Suprapubic skin (tissue), 4 donors: ENCODE measurements around the gene MPHOSPH6. TPM values are rescaled to one million over a fixed set of nuclear protein-coding genes. Genes with fewer than 3 reads are reported as not detected.
"Not testable (repeated sequence)": the region's sequence is repeated elsewhere in the genome, so short reads cannot be mapped to it uniquely, and the experiment has no call there.

Experiments
- DNase-seq, 2 donors: peaks; one replicate each; pipeline ENCODE4 v3.0.0-alpha.2; 2019; ENCODE audit warnings: low spot score in 2 of 2
- H3K27ac ChIP-seq: fragments of 200-600 bp; sonication (generic); one replicate; pipeline ENCODE4 v1.5.1; 2019
- H3K27me3 ChIP-seq: fragments of 200-600 bp; sonication (generic); one replicate; pipeline ENCODE4 v1.5.1; 2019
- H3K36me3 ChIP-seq: fragments of 200-600 bp; sonication (generic); one replicate; pipeline ENCODE4 v1.5.1; 2019
- H3K4me1 ChIP-seq: fragments of 200-600 bp; sonication (generic); one replicate; pipeline ENCODE4 v1.5.1; 2019
- H3K4me3 ChIP-seq: fragments of 200-600 bp; sonication (generic); one replicate; pipeline ENCODE4 v1.5.1; 2019; ENCODE audit warnings: mild to moderate bottlenecking
- H3K9me3 ChIP-seq: fragments of 200-600 bp; sonication (generic); one replicate; pipeline ENCODE4 v1.5.1; 2019
- EP300 ChIP-seq: sonication (generic); formaldehyde crosslinking; IDR thresholded peaks from one replicate; pipeline ENCODE4 v1.6.1; 2017; ENCODE audit warnings: antibody characterized with exemption
- POLR2A ChIP-seq, 2 donors: fragments of 450-650 bp; IDR thresholded peaks; one replicate each; pipeline ENCODE4 v1.6.1; 2017; ENCODE audit warnings: antibody characterized with exemption in 2 of 2, mild to moderate bottlenecking in 2 of 2, moderate library complexity in 2 of 2
- POLR2AphosphoS5 ChIP-seq, 3 donors: sonication (generic); formaldehyde crosslinking; IDR thresholded peaks; one replicate each; pipeline ENCODE4 v1.6.1; 2017; ENCODE audit warnings: antibody characterized with exemption in 3 of 3
- WGBS: methylation state at CpG from one replicate; pipeline ENCODE4 v1.1.5; 2018; 5-methylcytosine and 5-hydroxymethylcytosine counted together
- total RNA-seq, 4 donors: library from RNA; depleted of rRNA; stranded (reverse); fragments of >200 nt; gene quantifications; one replicate each; pipeline ENCODE4 v1.1.0, GENCODE V29; 2016
- TF ChIP-seq, protein P1 (sequence below), 2 donors: fragments of 200-600 bp in 1 of 2; fragments of 450-650 bp in 1 of 2; sonication (generic) in 1 of 2; IDR thresholded peaks; one replicate each; pipeline ENCODE4 v1.5.1; 2016 to 2019; ENCODE audit warnings: antibody characterized with exemption in 2 of 2, mild to moderate bottlenecking in 1 of 2, moderate library complexity in 1 of 2

MPHOSPH6 gene
- total RNA-seq, 4 donors from 2014 or later, result 26.2 to 58.0 (median 33.5) TPM

DNA sequence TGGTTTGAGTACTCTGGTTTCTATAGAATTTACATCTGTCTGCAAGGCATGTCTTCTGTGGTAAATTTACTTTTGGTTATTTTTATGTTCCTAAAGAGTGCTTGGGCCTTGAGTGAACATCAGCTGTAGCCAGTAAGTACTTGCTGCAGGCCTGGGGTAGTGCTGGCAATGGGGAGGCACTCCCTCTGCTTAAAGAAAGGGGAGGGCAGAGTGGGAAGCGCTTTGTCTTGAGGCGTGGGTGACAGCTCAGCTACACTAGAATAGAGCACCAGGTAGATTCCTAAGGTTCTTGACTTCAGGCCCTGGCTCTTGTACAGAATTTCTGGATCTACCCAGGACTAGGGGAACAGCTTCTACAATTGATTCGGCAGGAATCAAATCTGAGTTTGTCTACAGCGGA is 50.6 kb downstream of the MPHOSPH6 start:
- DNase-seq, result no peak
- Histone ChIP-seq H3K27me3 (no peaks in the 10 kb centered on the region), H3K4me3 (no peak overlapping the region), H3K36me3 (no peaks in the 10 kb centered on the region), H3K4me1 (no peaks in the 10 kb centered on the region), H3K27ac (no peak overlapping the region), H3K9me3 (no peaks in the 10 kb centered on the region)
- TF ChIP-seq EP300, result no peak
- TF ChIP-seq POLR2AphosphoS5 (IDR thresholded peaks at IDR 0.05), result no peak
- no peak for TF ChIP-seq POLR2A (IDR thresholded peaks at IDR 0.05)
- WGBS, result 80% methylated on average over 4 of the region's 4 CpGs

DNA sequence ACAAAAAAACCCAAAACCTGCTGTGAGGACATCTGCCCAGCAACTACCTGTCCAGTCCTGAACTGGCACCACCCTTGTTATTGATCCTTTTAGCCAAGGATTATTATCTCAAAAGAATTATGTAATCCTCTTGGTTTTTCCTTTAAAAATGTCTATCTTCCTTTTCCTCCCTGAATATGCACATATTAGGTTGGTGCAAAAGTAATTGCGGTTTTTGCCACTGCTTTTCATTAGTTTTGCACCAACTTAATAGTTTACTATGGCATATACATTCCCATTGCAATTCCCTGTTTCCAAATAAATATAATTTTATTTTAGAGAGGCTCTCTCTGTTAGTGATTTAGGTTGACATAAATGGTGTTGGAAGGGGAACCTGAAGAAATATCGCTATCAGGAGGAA is 51.3 kb downstream of the MPHOSPH6 start:
- Histone ChIP-seq H3K4me1 (no peaks in the 10 kb centered on the region), H3K4me3 (no peak overlapping the region), H3K36me3 (no peaks in the 10 kb centered on the region), H3K9me3 (no peaks in the 10 kb centered on the region), H3K27me3 (no peaks in the 10 kb centered on the region), H3K27ac (no peak overlapping the region)
- TF ChIP-seq POLR2A (IDR thresholded peaks at IDR 0.05), result no peak
- TF ChIP-seq EP300, result no peak
- no peak for TF ChIP-seq POLR2AphosphoS5 (IDR thresholded peaks at IDR 0.05)
- TF ChIP-seq, protein P1, sequence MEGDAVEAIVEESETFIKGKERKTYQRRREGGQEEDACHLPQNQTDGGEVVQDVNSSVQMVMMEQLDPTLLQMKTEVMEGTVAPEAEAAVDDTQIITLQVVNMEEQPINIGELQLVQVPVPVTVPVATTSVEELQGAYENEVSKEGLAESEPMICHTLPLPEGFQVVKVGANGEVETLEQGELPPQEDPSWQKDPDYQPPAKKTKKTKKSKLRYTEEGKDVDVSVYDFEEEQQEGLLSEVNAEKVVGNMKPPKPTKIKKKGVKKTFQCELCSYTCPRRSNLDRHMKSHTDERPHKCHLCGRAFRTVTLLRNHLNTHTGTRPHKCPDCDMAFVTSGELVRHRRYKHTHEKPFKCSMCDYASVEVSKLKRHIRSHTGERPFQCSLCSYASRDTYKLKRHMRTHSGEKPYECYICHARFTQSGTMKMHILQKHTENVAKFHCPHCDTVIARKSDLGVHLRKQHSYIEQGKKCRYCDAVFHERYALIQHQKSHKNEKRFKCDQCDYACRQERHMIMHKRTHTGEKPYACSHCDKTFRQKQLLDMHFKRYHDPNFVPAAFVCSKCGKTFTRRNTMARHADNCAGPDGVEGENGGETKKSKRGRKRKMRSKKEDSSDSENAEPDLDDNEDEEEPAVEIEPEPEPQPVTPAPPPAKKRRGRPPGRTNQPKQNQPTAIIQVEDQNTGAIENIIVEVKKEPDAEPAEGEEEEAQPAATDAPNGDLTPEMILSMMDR (IDR thresholded peaks at IDR 0.05), result no peak
- no peak for DNase-seq
- 89% methylated on average over 2 of the region's 2 CpGs for WGBS

DNA sequence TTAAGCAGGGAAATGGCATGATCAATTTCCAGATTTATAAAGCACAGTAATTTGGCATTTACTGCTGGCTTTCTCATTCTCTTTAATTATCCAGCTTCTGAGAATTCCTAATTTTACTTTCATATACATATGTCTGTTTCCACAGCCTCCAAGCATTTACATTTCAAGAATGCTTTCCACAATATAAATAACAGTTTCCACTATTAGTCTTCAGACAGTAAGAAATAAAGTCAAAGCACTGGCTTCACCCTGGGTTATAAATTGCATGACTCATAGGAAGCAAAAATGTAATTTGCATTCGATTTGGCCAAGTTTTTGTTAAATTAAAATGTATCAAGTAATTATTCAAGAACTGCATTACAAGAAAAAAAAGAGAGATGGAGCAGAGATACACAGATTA is 53.5 kb downstream of the MPHOSPH6 start:
- H3K36me3 ChIP-seq, result no peaks in the 10 kb centered on the region
- H3K27me3 ChIP-seq, result no peaks in the 10 kb centered on the region
- peaks cover under 1% of the 10 kb centered on the region for H3K4me1 ChIP-seq
- TF ChIP-seq, protein P1 (IDR thresholded peaks at IDR 0.05), result no peak
- no peak for TF ChIP-seq EP300
- TF ChIP-seq POLR2A (IDR thresholded peaks at IDR 0.05), result no peak
- TF ChIP-seq POLR2AphosphoS5 (IDR thresholded peaks at IDR 0.05), result no peak
- no peak overlapping the region for H3K27ac ChIP-seq
- WGBS, result 33% methylated on average over 1 of the region's 1 CpG
- H3K4me3 ChIP-seq, result no peak overlapping the region
- H3K9me3 ChIP-seq, result no peaks in the 10 kb centered on the region
- DNase-seq, result no peak

DNA sequence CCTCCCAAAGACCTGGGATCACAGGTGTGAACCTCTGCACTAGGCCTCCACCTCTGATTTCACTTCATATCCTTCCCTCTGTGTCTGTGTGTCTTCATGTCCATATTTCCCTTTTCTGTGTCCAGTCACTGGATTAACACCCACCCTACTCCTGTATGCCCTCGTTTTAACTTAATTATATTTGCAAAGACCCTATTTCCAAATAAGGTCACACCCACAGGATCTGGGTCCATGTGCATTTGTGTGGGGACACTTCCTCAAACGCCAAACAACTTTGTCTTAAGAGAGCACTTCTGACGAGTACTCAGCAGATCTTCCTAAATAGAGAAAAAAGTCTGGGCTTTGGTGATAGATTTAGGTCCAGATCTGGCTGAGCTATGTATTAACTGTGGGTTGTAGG is 56.3 kb downstream of the MPHOSPH6 start:
- 68% methylated on average over 3 of the region's 3 CpGs for WGBS

DNA sequence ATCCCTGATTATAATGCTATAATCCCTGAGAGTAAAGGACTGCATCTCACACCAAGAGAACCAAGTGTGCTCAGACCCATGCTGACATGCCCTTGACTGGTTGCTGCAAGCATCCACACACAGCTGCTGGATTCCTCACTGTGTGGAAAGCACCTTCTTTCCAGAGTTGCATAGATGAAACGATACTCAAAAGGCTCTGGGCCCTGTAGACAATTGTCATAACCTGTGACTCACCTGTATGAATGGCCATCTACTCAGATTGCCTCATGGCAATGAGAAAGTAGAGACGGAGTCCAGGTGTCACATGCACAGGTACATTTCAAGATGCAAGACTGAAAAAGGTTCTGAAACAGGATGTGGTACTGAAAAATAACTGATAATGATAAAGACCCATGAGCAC is 58.1 kb downstream of the MPHOSPH6 start:
- H3K27ac ChIP-seq, result no peak overlapping the region
- DNase-seq, result no peak
- TF ChIP-seq POLR2AphosphoS5 (IDR thresholded peaks at IDR 0.05), result no peak
- TF ChIP-seq EP300, result no peak
- H3K27me3 ChIP-seq, result no peaks in the 10 kb centered on the region
- H3K36me3 ChIP-seq, result no peaks in the 10 kb centered on the region
- peaks cover 4% of the 10 kb centered on the region for H3K4me1 ChIP-seq
- no peak overlapping the region for H3K4me3 ChIP-seq
- WGBS, result 59% methylated on average over 2 of the region's 2 CpGs
- no peaks in the 10 kb centered on the region for H3K9me3 ChIP-seq

More for the DNA sequence above, 56.3 kb downstream of the MPHOSPH6 start:
- no peaks in the 10 kb centered on the region for H3K36me3 ChIP-seq
- H3K9me3 ChIP-seq, result no peaks in the 10 kb centered on the region
- H3K27me3 ChIP-seq, result no peaks in the 10 kb centered on the region
- no peak for TF ChIP-seq POLR2AphosphoS5 (IDR thresholded peaks at IDR 0.05)
- TF ChIP-seq POLR2A (IDR thresholded peaks at IDR 0.05), result no peak
- TF ChIP-seq, protein P1 (IDR thresholded peaks at IDR 0.05), result no peak
- TF ChIP-seq EP300, result no peak
- no peak overlapping the region for H3K4me3 ChIP-seq
- no peak overlapping the region for H3K27ac ChIP-seq
- DNase-seq, result no peak
- H3K4me1 ChIP-seq, result peaks cover 4% of the 10 kb centered on the region

DNA sequence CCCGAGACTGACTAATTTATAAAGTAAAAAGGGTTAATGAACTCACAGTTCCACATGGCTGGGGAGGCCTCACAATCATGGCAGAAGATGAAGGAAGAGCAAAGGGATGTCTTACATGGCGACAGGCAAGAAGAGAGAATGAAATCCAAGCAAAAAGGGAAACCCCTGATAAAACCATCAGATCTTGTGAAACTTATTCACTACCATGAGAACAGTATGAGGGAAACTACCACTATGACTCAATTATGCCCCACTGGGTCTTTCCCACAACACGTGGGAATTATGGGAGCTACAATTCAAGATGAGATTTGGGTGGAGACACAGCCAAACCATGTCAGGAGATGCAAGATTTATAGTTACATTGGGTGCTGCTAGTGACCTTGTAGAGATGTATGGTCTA is 60.8 kb downstream of the MPHOSPH6 start:
- not testable (repeated sequence) for H3K4me1 ChIP-seq, H3K27me3 ChIP-seq, H3K4me3 ChIP-seq, DNase-seq, H3K27ac ChIP-seq, H3K36me3 ChIP-seq, H3K9me3 ChIP-seq
- 68% methylated on average over 3 of the region's 3 CpGs for WGBS

DNA sequence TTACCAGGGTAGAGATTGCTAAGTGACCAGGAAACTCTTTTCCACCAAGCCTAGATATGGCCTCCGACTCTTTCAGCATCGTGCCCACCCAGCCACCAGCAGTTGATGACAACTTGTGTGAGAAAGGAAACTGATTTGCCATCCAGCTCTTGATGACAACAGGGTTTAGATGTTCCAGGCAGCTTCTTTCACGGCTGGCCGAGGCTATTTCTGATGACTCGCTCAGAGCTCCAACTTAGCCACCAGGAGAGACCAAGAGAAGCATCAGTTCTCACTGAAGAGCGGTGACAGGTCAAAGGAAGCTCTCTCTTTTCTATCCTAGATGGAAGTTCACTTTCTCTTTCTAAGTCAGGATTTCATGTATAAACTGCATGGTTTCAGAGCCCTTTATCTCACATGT is 61.2 kb downstream of the MPHOSPH6 start:
- 87% methylated on average over 6 of the region's 6 CpGs for WGBS

More for the DNA sequence above, 61.2 kb downstream of the MPHOSPH6 start:
- peaks cover 4% of the 10 kb centered on the region for H3K4me1 ChIP-seq
- H3K27ac ChIP-seq, result no peak overlapping the region
- H3K4me3 ChIP-seq, result no peak overlapping the region
- H3K27me3 ChIP-seq, result no peaks in the 10 kb centered on the region
- no peaks in the 10 kb centered on the region for H3K9me3 ChIP-seq
- TF ChIP-seq EP300 (no peak), POLR2A (IDR thresholded peaks at IDR 0.05) (no peak), POLR2AphosphoS5 (IDR thresholded peaks at IDR 0.05) (no peak)
- TF ChIP-seq, protein P1 (IDR thresholded peaks at IDR 0.05), result no peak
- no peaks in the 10 kb centered on the region for H3K36me3 ChIP-seq
- no peak for DNase-seq
